ENCODE measurements around the gene MYBL2.

MYBL2 gene

DNA sequence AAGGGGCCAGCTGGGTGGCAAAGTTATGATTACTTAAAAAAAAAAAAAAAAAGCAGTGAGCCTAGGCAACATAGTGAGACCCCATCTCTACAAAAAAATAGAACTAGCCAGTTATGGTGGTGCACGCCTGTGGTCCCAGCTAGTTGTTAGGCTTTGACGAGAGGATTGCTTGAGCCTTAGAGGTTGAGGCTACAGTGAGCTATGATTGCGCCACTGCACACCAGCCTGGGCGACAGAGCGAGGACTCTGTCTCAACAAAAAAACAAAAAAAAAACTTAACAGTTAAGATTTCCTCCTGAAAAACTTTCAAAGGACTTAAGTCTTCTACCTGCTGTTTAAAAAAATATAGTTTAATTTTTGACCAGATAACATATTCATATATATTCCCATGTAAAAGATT lies 57.5 kb downstream of the MYBL2 start:
- no peaks in the 10 kb centered on the region for H3K27me3 Mint-ChIP-seq
- peaks cover 61% of the 10 kb centered on the region for H3K4me1 Mint-ChIP-seq
- H3K4me3 Mint-ChIP-seq = no peak overlapping the region
- H3K27ac Mint-ChIP-seq = peak overlapping the region in 1 of 2 donors; percentile 86
- ATAC-seq (no peak), DNase-seq (no peak)
- peaks cover 14 to 21% of the 10 kb centered on the region in 2 donors for H3K9me3 Mint-ChIP-seq

DNA sequence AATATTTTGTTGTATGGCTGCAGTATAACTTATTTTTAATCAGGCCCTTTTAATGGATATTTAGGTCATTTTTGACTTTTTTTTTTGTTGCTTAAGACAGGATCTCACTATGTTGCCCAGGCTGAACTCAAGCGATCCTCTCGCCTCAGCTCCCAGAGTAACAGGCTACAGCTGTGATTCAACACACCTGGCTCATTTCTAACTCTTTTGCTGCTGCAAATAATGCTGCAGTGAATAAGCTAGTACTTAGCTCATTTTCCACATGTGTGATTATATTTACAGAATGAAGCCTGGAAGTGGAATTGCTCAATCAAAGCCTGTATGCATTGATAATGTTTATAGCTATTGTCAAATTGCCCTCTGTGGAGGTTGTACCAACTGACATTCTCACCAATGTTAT lies 58.8 kb downstream of the MYBL2 start:
- Mint-ChIP-seq H3K4me3 (no peak overlapping the region), H3K27ac (no peak overlapping the region), H3K9me3 (peaks cover 13 to 15% of the 10 kb centered on the region in 2 donors), H3K27me3 (no peaks in the 10 kb centered on the region), H3K4me1 (peaks cover 52% of the 10 kb centered on the region)
- DNase-seq (no peak), ATAC-seq (no peak)

DNA sequence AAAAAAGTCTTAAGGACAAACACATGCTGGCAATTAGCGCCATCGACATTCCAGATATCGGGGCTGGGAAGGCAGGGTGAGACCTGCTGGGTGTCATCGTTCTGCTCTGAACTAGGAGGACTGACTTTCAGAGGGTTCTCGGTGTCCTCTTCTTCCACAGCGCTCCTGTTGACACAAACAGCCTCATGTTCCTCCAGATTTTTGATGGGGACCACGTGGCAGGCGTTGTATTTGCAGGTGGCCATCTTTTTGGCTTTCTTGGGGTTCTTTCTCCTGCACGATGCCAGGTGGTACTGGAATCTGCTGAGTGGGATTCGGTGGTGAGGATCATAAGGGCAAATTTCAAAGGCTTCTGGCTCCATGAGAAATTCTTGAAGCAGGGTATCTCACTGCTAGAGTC lies 59.4 kb downstream of the MYBL2 start:
- Mint-ChIP-seq H3K27ac (peak overlapping the region in 1 of 2 donors; percentile 43), H3K4me3 (no peak overlapping the region), H3K4me1 (peaks cover 49% of the 10 kb centered on the region), H3K27me3 (no peaks in the 10 kb centered on the region), H3K9me3 (peaks cover 13 to 15% of the 10 kb centered on the region in 2 donors)
- no peak for ATAC-seq
- no peak for DNase-seq

DNA sequence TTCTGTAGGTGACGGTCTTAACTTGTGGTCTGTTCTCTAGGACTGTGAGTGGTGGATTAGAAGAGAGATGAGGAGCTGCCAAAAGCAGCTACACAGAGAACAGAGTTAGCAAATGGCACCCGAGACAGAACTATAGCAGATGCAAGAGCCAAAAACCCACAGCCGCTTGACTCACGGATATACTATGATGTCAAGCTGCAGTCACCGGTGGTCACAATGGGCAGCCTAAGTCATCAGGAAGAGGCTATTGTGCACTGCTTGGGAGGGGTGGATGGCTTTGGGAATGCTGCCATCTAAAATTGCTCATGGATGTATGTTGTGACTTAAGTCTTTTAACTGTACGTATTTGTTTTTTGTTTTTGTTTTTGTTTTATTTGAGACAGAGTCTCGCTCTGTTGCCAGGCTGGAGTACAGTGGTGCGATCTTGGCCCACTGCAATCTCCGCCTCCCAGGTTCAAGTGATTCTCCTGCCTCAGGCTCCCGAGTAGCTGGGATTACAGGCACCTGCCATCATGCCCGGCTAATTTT lies 60.0 kb downstream of the MYBL2 start, which contains the start of gene GTSF1L:
Gene GTSF1L, minus strand, starts transcription at position 192 of the 528 bp plus-strand sequence. CDS start 308 bp downstream, outside the sequence.
- Mint-ChIP-seq H3K9me3 (peaks cover 13 to 15% of the 10 kb centered on the region in 2 donors), H3K4me3 (no peak within 1 kb of the TSS), H3K27ac (peak within 1 kb of the TSS in 1 of 2 donors; percentile 43), H3K4me1 (peaks cover 49% of the 10 kb centered on the region), H3K27me3 (no peaks in the 10 kb centered on the region)
- no peak for DNase-seq
- ATAC-seq = no peak

DNA sequence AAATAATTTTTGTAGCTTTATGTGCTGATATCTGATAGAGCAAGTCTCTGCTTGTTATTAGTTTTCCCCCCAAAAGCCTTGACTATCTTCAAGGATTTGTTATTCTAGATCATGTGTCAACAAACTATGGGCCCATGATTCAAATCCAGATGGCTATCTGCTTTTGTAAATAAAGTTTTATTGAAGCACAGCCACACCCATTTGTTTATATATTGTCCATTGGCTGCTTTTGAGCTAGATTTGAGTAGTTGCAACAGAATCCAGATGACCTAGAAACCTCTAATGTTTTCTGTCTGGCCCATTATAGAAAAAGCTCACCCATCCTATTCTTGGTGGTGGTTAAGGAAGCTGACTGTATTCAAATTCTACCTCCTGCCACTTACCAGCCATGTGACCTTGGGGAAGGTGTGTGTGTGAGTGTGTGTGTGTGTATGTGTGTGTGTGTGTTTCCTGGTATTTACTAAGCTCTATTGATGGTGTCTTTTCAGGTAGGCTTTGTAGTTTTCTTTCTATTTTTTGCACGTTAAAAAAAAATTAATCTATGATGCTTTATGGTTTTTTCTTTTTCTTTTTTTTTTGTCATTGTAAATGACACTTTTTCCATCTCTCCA lies 61.2 kb downstream of the MYBL2 start:
- H3K4me3 Mint-ChIP-seq = no peak overlapping the region
- ATAC-seq (no peak), DNase-seq (no peak)
- peaks cover 50% of the 10 kb centered on the region for H3K4me1 Mint-ChIP-seq
- peaks cover 13 to 15% of the 10 kb centered on the region in 2 donors for H3K9me3 Mint-ChIP-seq
- H3K27ac Mint-ChIP-seq = peak overlapping the region in 1 of 2 donors; percentile 81
- no peaks in the 10 kb centered on the region for H3K27me3 Mint-ChIP-seq

DNA sequence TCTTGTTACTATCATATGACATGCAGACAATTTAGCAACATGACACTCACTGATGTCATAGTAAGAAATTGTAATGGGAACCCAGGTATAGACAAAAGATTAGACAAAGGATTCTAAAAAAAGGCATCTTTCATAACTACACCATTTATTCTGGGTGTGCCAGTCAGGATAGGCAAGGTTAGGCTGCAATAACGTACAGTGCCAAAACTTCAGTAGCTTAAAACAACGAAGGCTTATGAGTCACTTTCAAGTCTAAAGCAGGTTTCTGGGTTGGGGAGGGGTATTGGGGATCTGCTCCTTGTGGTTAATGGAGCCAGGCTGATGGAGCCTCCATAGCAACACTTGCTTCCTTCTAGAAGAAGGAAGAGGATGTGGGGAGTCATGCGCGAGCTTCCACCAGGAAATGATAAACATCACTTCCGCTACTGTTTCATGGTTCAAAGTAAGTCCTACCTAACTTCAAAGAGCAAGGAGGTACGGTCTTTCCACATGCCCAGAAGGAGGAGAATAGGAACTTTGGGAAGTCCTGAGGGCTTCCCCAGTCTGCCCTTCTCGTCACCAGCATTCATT lies 61.9 kb downstream of the MYBL2 start:
- DNase-seq = no peak
- H3K27me3 Mint-ChIP-seq = no peaks in the 10 kb centered on the region
- H3K27ac Mint-ChIP-seq = peak overlapping the region in 1 of 2 donors; percentile 81
- peaks cover 13 to 15% of the 10 kb centered on the region in 2 donors for H3K9me3 Mint-ChIP-seq
- H3K4me1 Mint-ChIP-seq = peaks cover 52% of the 10 kb centered on the region
- no peak for ATAC-seq
- no peak overlapping the region for H3K4me3 Mint-ChIP-seq

DNA sequence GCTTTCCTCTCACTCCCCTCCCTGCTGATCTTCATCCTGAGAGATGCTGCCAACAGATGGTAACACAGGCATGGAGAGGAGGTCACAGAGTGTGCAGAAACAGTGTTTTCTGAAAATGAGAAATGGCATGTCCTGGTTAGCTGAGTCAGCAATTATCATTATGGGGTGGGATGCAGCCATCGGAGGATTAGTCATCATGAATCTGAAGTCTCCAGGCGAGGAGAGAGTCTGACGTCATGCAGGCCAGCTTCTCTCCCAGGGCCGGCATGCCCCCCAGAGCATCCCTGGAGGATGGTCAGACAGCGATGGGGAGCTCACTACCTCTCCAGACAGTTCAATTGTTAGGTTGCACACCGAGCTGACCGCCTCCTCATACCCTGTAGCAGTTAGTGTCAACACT lies 64.6 kb downstream of the MYBL2 start:
- H3K27me3 Mint-ChIP-seq = no peaks in the 10 kb centered on the region
- H3K4me3 Mint-ChIP-seq = no peak overlapping the region

DNA sequence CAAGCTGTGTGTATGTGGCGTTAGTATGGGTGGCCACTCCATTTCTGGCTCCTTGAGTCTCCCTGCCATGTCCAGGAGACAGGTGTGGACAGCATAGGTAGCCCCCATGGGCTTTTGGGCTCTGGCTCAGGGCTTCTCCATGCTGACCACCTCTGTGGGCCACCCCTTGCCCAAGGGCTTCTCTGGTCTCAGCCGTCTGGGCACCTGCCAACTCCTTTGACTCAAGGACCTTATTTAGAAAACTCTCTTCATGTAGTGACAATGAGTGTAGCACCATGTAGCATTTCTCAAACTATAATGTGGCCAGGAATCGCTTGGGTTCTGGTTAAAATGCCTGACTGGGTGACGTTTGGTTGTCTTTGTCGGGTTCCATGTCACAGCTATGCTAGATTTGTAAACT lies 65.0 kb downstream of the MYBL2 start:
- peaks cover 68% of the 10 kb centered on the region for H3K4me1 Mint-ChIP-seq

More for the DNA sequence above, 64.6 kb downstream of the MYBL2 start:
- H3K27ac Mint-ChIP-seq = no peak overlapping the region
- DNase-seq = no peak
- ATAC-seq = no peak
- peaks cover 63% of the 10 kb centered on the region for H3K4me1 Mint-ChIP-seq
- H3K9me3 Mint-ChIP-seq = peaks cover 13 to 15% of the 10 kb centered on the region in 2 donors

DNA sequence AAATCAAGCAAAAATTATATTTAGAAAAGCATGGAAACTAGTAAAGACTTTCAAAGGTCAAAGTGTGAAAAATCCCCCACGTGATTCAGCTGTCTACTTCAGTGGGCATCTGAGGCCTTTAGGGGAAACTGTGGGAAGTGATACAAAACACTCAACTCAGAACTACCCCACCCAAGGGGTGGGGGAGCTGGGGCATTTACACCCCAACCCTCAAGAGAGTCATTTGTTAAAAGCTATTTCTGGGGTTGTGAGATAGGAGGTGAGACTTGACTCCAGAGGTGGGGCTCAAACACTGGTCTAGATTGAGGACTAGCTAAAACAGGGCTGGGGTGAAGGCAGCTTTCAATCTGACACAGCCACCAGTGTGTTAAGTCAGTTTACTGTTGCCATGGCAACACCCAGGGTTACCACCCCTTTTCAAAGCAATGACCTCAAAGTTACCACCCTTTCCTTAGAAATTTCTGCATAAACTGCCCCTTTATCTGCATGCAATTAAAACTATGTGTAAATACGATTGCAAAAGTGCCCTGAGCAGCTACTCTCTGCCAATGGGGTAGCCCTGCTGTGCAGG lies 69.8 kb downstream of the MYBL2 start:
- peak; percentile 96 for ATAC-seq

More for the DNA sequence above, 65.0 kb downstream of the MYBL2 start:
- Mint-ChIP-seq H3K4me3 (no peak overlapping the region), H3K27ac (no peak overlapping the region), H3K9me3 (peaks cover 13 to 15% of the 10 kb centered on the region in 2 donors), H3K27me3 (no peaks in the 10 kb centered on the region)
- ATAC-seq (no peak), DNase-seq (no peak)

DNA sequence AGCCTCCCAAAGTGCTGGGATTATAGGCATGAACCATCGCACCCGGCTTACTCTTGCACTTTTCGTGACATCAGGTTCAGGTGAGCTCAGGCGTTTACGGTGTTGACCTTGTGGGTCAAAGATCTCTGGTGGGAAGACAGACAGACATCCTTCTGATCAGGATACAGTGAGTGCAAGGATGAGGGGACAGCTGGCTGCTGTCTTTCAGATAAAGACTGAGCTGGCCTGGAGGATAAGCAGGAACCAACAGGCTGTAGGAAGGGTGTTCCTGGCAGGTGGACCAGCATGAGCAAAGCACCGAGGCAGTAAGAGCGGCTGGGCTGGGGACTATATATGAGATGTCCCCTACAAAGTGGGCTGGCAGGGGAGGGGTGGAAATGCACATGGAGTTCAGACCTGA lies 71.0 kb downstream of the MYBL2 start:
- ATAC-seq (no peak), DNase-seq (no peak)
- peak overlapping the region in 1 of 2 donors; percentile 49 for H3K27ac Mint-ChIP-seq
- no peaks in the 10 kb centered on the region for H3K27me3 Mint-ChIP-seq
- H3K9me3 Mint-ChIP-seq = no peaks in the 10 kb centered on the region
- H3K4me1 Mint-ChIP-seq = peaks cover 46% of the 10 kb centered on the region
- no peak overlapping the region for H3K4me3 Mint-ChIP-seq

More for the DNA sequence above, 69.8 kb downstream of the MYBL2 start:
- DNase-seq = peak; percentile 50 to 71
- Mint-ChIP-seq H3K27me3 (no peaks in the 10 kb centered on the region), H3K27ac (peak overlapping the region; percentile 30 to 40), H3K4me3 (peak overlapping the region in 1 of 2 donors; percentile 14), H3K4me1 (peaks cover 58% of the 10 kb centered on the region), H3K9me3 (no peaks in the 10 kb centered on the region)

DNA sequence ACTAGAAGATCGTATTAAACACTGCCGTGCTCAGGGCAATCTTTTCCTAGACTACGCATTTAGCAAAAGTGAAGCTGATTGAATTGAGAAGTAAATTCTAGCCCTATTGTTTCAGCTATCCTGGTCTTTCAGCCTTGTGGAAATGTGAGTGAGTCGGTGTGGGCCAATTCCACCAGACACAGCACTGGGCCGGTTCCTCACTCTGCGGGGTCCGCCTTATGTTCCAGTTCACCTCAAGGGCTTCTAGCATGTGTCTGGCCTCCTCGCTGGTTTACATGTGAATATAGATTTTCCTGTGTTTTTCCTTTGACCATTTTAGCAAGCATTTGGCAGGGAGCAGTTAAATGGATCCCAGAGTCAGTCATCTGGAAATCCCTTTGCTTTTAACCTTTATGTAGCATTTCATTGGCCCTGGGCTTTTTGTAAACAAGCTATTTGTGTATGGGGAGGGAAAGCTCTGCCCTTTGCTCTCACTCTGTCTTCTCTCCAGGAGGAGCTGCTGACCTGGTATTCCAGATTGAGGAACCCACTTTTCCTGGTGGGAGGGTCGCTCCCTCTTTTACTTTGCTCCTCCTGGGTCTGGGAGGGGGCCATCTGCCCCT lies 72.3 kb downstream of the MYBL2 start:
- H3K4me3 Mint-ChIP-seq = no peak overlapping the region
- ATAC-seq = no peak
- no peaks in the 10 kb centered on the region for H3K9me3 Mint-ChIP-seq
- H3K27ac Mint-ChIP-seq = no peak overlapping the region
- H3K4me1 Mint-ChIP-seq = peaks cover 32% of the 10 kb centered on the region
- no peak for DNase-seq
- peaks cover 9% of the 10 kb centered on the region for H3K27me3 Mint-ChIP-seq

DNA sequence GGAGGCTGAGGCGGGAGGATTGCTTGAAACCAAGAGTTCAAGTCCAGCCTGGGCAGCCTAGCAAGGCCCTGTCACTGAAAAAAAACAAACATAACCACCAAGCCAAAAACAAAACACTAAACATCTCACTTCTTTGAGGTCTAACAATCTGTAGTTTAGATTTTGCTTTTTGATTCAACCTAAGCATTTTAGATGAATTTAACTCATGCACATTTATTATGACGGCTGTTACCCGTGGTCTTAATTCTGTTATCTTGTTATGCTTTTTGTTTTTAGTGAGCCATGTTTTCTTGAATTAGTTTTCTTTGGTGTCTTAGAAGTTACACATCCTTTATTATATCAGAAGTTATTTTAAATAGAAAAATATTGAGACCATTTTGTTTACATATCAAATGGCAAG lies 73.7 kb downstream of the MYBL2 start:
- H3K4me1 Mint-ChIP-seq = peaks cover 24% of the 10 kb centered on the region
- H3K27me3 Mint-ChIP-seq = peaks cover 9% of the 10 kb centered on the region
- no peak overlapping the region for H3K4me3 Mint-ChIP-seq
- DNase-seq (no peak), ATAC-seq (no peak)
- H3K27ac Mint-ChIP-seq = no peak overlapping the region
- H3K9me3 Mint-ChIP-seq = no peaks in the 10 kb centered on the region

DNA sequence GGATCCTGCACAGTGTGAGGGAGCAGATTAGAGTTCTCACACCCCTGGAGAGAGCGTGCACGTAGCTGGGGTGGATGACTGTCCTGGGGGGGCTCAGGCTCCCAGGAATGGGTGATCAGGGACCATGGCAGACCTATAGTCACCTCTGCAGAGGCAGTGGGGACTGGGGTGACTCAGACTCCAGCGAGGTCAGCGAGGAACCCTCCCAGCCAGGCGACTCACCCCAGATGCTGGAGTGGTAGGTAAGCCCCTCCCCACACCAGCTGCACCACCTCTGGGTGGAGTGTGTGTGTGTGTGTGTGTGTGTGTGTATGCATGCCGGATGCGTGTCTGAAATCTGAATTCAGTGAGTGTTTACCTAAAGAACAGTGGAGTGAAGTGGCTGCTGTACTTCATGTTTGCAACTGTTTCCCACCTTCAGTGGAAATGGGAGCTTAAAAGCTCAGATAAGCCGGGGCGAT lies 77.3 kb downstream of the MYBL2 start:
- H3K4me3 Mint-ChIP-seq = no peak overlapping the region
- peaks cover 9% of the 10 kb centered on the region for H3K27me3 Mint-ChIP-seq
- DNase-seq (no peak), ATAC-seq (peak; percentile 64)
- peak overlapping the region in 1 of 2 donors; percentile 13 for H3K27ac Mint-ChIP-seq
- peaks cover 0 to 4% of the 10 kb centered on the region in 2 donors for H3K9me3 Mint-ChIP-seq
- peaks cover 16% of the 10 kb centered on the region for H3K4me1 Mint-ChIP-seq

DNA sequence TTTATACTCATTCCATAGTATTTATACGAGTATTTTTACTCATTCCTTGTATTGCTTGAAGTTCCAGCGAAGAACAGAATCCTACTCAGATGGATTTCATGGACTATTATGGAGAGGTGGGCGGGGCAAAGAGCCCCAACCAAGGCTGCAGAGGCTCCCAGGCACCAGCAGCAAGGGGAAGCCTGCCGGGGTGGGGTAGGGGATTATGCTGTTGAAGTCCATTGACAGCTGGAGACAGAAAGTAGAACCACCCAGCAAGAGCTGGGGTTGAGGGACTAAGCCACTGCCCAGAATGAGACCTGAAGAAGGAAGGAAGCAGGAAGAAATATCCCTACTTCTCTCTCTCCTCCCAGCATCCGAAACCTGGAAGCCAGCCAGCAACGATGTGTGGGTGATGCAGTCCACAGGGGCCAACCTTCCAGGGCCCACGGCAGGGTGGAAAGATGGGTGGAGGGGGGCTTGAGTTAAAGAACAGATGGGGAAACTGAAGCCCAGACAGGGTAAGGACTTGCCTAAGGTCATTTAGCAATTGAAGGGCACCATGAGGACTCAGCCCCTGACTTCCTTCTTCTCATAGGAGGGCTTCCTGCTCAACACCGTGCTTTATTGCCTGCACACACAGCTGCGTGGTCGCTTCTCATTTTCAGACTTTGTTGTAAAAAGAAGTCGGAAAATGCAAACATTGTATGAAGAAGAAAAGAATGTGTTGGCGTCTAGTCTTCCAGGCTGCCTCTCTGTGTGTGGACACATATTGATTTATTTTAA lies 78.2 kb downstream of the MYBL2 start:
- no peak overlapping the region for H3K4me3 Mint-ChIP-seq
- H3K27ac Mint-ChIP-seq = no peak overlapping the region
- peaks cover 9% of the 10 kb centered on the region for H3K27me3 Mint-ChIP-seq
- peaks cover 0 to 4% of the 10 kb centered on the region in 2 donors for H3K9me3 Mint-ChIP-seq
- DNase-seq (no peak), ATAC-seq (no peak)
- H3K4me1 Mint-ChIP-seq = peaks cover 25% of the 10 kb centered on the region

Measured in stimulated activated naive CD8-positive, alpha-beta T cell treated with anti-CD3 and anti-CD28 coated beads, Interleukin-15, amount 100 ng/mL, for 72 hours (primary cell).